ENCODE results near the gene CCL24.

- TF ChIP-seq MYC (IDR thresholded peaks at IDR 0.05; ENCODE audit: low read depth, low read length) (no peak), MAX (IDR thresholded peaks at IDR 0.05; ENCODE audit: low read depth, low read length) (no peak), CTCF (IDR thresholded peaks at IDR 0.05; ENCODE audit: low read depth, low read length) (no peak), POLR2A (IDR thresholded peaks at IDR 0.05; ENCODE audit: extremely low read depth, insufficient read length) (no peak)
Measured at GRCh38 chr7:75813084-75813483, 522 bp downstream of the CCL24 start.

Measured in NB4 (cell line).